GM21825 (cell line): Measurements from ENCODE around the gene LIPA.
"Not testable (repeated sequence)": the region's sequence is repeated elsewhere in the genome, so short reads cannot be mapped to it uniquely, and the experiment has no call there.

Source experiments
- ATAC-seq: cut with Tn5 transposase; IDR thresholded peaks from one replicate; pipeline ENCODE4 v1.9.1; 2021; ENCODE audit warnings: mild to moderate bottlenecking, moderate library complexity; ENCODE audit not compliant: unreplicated experiment

LIPA gene

GRCh38 chr10:89213191-89213808 is 38.3 kb downstream of the LIPA start:
- ATAC-seq, result no peak

GRCh38 chr10:89210794-89211425 is 40.7 kb downstream of the LIPA start:
- no peak for ATAC-seq

GRCh38 chr10:89209718-89210117 is 41.9 kb downstream of the LIPA start:
- no peak for ATAC-seq

- no peak for ATAC-seq
These were observed 43.6 kb downstream of the LIPA start for GRCh38 chr10:89207801-89208551.

GRCh38 chr10:89207181-89207800 is 44.3 kb downstream of the LIPA start, which contains the start of gene CH25H:
CH25H (minus strand) TSS chr10:89207317; CDS start chr10:89207292, 25 bp downstream.
- ATAC-seq, result no peak

- no peak for ATAC-seq
These were observed 45.0 kb downstream of the LIPA start for GRCh38 chr10:89206402-89207180.

GRCh38 chr10:89204621-89205185 is 46.9 kb downstream of the LIPA start:
- no peak for ATAC-seq

GRCh38 chr10:89203237-89203636 is 48.3 kb downstream of the LIPA start:
- ATAC-seq, result no peak

- ATAC-seq, result no peak
These were observed 49.5 kb downstream of the LIPA start for GRCh38 chr10:89202033-89202425.

GRCh38 chr10:89201345-89202032 is 50.1 kb downstream of the LIPA start:
- ATAC-seq, result no peak

GRCh38 chr10:89197473-89197872 is 54.1 kb downstream of the LIPA start:
- ATAC-seq, result no peak

GRCh38 chr10:89191301-89191700 is 60.3 kb downstream of the LIPA start:
- not testable (repeated sequence) for ATAC-seq

- ATAC-seq, result no peak
These were observed 62.3 kb downstream of the LIPA start for GRCh38 chr10:89189211-89189734.

GRCh38 chr10:89185658-89186057 is 65.9 kb downstream of the LIPA start:
- no peak for ATAC-seq

- ATAC-seq, result no peak
These were observed 66.9 kb downstream of the LIPA start for GRCh38 chr10:89184638-89185037.

- ATAC-seq, result no peak
These were observed 68.0 kb downstream of the LIPA start for GRCh38 chr10:89183571-89183970.

GRCh38 chr10:89182894-89183293 is 68.7 kb downstream of the LIPA start:
- ATAC-seq, result no peak

- no peak for ATAC-seq
These were observed 75.8 kb downstream of the LIPA start for GRCh38 chr10:89175816-89176215.

- ATAC-seq, result no peak
These were observed 78.5 kb downstream of the LIPA start for GRCh38 chr10:89173075-89173474.

- no peak for ATAC-seq
These were observed 79.6 kb downstream of the LIPA start for GRCh38 chr10:89171996-89172395.
